GM19324 (cell line): Measurements from ENCODE around the gene CALM3.

Source experiments
- ATAC-seq: cut with Tn5 transposase; IDR thresholded peaks from one replicate; pipeline ENCODE4 v1.9.1; 2021; ENCODE audit warnings: mild to moderate bottlenecking, moderate library complexity; ENCODE audit not compliant: unreplicated experiment, low FRiP score

CALM3 gene

DNA sequence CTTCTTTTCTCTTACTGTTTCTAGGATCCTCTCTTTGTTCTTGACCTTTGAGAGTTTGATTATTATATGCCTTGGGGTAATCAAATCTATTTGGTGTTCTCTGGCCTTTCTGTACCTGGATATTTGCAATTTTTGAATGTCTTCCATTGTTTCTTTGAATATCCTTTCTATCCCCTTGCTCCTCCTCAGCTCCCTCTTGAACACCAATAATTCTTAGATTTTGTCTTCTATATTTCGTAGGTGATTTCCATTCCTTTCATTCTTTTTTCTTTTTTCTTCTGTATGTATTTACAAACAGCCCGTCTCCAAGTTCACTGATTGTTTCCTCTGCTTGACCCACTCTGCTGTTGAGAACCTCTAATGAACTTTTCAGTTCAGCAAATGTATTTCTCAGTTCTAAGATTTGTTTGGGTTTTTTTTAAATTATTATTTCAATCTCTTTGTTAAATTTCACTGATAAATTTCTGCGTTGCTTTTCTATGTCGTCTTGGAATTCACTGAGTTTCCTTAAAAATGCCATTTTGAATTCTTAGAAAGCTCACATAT lies 2.7 kb upstream of the CALM3 start:
- no peak for ATAC-seq

DNA sequence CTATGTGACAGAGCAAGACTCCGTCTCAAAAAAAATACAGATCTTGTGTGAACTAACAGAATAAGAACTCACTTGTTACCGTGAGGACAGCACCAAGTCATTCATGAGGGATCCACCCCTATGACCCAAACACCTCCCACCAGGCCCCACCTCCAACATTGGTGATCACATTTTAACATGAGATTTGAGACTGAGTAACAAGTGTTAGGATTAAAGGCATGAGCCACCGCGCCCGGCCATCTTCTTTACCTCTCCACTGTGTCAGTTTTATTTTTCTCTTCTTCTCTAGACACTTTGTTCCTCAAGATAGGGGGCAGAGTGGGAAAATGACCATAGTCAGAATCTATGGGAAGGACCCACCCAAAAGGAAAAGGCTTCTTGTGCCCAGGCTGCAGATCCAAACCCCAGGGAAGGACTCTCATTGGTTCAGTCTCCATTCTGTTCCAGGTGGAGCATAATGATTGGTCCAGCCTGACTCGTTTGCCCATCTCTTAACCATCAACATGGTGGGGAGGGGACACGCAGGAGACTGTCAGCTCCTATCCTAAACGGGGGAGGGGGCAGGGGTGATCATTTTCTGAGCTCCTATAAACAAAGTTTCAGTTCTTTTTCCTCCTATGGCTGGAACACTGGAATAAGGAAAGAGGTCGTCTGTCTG lies 1.3 kb upstream of the CALM3 start:
- no peak for ATAC-seq

DNA sequence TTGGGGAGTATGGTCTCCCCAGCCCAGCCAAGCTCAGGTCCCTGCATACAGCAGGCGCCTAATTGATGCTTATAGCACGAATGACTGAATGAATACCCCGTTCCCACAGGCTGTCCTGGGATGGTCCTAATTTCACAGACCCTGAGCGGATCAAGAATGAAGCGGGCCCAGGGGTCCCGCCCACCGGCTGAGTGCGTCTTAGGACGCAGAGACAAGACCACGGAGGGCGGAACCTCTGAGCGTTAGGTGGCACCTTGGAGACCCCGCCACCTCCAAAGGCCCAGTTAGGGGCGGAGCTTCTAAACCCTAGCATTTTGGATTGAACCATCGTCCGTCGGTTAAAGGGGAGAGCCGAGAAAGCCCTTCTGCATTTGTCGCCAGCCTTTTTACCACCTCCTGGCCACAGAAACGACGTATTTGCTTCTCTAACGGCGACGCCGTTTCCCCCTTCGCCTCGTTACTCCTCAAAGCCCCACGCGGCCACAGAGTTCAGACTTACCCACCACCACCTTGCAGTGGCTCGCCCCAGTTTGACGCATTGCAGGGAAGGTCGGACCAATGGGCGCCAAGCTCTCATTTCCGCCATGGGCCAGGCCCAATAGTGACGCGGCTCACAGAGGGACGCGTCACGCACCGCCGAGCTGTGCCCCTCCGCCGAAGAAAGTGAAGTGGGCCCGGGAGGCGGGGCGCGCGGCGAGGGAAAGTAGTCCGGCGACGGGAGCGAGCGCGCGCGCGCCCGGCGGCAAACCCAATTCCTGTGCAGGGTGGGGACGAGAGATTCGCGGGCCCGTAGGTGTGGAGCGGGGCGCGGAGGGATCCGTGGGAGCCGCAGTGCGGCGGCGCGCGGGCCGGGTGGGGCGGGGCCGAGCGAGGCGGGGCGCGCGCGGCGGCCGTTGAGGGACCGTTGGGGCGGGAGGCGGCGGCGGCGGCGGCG lies 479 bp upstream of the CALM3 start:
- ATAC-seq, result peak; percentile 89

GRCh38 chr19:46602392-46603194 lies 1.5 kb downstream of the CALM3 start:
- no peak for ATAC-seq

DNA sequence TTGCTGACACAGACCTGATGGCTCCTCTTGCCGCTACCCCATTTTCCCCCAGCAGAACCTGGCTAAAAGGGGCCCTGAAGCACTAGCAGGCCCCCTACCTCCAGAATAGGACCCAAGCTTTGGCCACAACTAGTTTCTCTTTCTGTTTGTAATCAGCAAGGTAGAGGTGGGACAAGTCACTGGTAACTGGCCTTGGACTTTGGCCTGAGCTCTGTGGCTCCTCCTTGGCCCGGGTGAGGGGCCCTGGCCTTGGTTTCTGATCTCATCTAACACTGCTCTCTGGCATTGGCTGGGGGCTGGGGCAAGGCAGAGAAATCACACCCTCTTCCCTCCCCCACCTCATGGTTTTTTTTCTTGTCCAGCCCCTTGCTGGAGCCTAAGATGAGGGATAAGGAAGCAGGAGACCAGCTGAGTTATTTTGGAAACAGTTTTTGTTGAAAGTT lies 2.1 kb downstream of the CALM3 start:
- no peak for ATAC-seq

DNA sequence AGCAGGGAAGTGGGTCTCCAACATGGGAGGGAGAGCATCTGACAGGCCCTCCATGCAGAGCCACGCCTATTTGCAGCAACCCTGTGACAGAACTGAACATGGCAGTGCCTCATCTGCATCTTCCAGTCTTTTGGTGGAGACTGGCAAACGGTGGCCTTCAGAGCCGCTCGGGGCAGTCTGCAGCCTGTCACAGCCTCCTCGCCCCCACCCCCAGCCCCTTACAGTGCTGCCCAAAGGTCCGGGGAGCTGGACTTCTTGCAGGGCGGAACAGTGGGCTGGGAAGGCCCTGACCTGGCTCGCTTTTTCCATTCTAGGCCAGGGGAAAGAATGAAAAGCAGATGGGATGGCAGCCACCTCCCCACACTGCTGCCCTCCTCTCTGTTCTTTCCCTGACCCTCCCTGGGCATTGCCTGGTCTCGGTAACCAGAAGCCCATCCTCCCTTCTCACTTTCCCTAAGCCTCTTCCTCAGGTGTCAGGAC lies 2.7 kb downstream of the CALM3 start:
- ATAC-seq, result no peak

- ATAC-seq, result no peak
Measured at GRCh38 chr19:46604781-46605355, 3.7 kb downstream of the CALM3 start.

DNA sequence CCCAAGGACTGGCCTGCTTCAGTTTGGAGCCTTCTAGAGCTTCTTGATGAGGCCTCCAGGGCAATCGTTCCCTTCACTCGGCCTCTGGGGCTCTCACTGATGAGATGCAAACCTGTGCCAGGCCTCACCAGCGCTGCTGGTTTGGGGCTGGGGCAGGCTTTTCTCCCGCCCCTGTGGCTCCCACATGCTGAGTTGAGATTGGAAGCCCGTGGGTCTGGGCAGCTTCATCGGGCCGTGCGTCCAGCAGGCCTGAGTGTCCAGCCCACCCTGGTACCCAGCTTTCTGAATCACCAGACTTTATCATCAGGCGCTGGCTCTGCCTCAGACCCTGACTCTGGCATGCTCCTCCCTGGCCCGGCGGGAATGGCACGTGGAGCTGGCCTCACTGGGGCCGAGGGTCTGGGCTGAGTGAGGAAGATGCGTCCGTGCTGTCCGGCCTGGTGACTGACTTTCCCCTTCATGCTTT lies 4.3 kb downstream of the CALM3 start:
- ATAC-seq, result no peak

DNA sequence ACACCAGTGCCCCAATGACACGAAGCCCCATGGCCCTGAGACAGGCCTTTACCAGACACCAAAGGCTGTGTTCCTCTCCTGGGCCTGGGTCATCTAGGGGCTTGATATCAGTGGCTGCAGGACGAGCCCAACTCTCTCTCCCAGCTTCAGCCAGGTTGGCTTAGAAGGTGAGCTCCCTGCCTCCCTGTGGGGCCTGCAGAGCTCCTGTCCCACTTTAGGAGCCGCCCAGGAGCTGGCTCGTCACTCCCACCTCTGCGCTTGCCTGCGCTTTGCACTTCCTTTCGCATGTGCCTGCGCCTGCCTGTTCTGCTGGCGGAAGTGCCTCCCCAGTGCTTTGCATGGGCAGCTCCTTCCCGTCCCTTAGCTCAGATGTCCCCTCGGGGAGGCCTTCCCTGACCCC lies 4.9 kb downstream of the CALM3 start:
- no peak for ATAC-seq

DNA sequence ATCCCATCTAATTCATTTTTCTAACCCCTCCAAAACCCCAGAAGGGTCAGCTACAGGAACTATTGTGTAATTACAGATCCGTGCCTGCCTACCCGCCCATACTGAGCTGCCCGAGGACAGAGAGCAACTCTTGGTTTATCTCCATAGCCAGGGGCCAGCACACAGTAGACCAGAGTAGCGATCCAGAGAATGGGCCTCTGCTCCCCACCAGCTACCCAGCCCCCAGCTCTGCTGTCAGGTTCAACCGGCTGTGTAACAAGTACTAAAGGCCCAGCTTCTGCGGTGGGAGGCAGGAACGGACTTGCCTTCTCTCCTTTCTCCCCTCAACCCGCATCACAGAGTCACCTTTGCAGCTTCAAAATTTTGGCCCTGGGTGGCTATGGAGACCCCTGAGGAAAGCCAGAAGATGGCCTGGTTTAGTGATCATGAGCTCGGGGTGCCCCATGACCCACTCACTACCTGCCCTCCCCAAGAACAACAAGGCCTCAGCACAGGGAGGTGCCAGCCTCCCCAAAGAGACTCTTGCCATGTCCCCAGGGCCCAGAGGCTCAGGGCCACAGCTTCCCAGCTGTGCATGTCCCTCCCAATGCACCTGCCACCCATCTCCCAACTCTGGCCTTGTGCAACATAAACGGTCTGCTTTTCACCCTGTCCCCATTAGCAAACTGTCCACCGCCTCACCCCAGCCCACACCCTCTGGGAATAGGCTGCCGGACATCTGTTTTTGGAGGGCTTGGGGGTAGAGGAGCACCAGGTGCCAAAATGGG lies 5.7 kb downstream of the CALM3 start:
- ATAC-seq, result no peak

DNA sequence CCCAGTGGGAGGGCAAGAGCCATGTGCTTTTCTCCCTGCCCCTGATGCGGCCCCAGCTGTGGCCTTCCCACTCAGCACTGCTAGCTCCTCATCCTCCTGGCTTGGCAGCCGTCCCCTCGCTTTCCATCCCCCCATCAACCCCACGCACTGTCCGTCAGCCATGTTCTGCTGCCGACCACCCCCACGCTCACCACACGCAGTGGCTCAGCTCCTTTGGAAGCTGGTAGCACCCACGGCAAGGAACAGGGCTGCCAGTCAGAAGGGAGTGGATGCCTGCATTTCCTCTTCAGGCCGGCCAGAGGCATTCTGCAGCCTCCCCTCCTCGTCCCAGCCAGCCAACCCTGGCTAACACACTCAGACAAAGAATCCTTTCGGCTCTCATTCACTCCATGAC lies 6.3 kb downstream of the CALM3 start:
- ATAC-seq, result no peak

- no peak for ATAC-seq
Measured at GRCh38 chr19:46608178-46608577, 7.0 kb downstream of the CALM3 start.

- ATAC-seq, result no peak
Measured at GRCh38 chr19:46608581-46609345, 7.6 kb downstream of the CALM3 start.

DNA sequence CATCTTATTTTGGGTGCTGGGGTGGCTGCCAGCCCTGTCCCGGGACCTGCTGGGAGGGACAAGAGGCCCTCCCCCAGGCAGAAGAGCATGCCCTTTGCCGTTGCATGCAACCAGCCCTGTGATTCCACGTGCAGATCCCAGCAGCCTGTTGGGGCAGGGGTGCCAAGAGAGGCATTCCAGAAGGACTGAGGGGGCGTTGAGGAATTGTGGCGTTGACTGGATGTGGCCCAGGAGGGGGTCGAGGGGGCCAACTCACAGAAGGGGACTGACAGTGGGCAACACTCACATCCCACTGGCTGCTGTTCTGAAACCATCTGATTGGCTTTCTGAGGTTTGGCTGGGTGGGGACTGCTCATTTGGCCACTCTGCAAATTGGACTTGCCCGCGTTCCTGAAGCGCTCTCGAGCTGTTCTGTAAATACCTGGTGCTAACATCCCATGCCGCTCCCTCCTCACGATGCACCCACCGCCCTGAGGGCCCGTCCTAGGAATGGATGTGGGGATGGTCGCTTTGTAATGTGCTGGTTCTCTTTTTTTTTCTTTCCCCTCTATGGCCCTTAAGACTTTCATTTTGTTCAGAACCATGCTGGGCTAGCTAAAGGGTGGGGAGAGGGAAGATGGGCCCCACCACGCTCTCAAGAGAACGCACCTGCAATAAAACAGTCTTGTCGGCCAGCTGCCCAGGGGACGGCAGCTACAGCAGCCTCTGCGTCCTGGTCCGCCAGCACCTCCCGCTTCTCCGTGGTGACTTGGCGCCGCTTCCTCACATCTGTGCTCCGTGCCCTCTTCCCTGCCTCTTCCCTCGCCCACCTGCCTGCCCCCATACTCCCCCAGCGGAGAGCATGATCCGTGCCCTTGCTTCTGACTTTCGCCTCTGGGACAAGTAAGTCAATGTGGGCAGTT lies 8.6 kb downstream of the CALM3 start:
- no peak for ATAC-seq

DNA sequence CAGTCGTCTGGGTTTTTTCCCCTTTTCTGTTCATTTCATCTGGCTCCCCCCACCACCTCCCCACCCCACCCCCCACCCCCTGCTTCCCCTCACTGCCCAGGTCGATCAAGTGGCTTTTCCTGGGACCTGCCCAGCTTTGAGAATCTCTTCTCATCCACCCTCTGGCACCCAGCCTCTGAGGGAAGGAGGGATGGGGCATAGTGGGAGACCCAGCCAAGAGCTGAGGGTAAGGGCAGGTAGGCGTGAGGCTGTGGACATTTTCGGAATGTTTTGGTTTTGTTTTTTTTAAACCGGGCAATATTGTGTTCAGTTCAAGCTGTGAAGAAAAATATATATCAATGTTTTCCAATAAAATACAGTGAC lies 9.3 kb downstream of the CALM3 start:
- no peak for ATAC-seq

DNA sequence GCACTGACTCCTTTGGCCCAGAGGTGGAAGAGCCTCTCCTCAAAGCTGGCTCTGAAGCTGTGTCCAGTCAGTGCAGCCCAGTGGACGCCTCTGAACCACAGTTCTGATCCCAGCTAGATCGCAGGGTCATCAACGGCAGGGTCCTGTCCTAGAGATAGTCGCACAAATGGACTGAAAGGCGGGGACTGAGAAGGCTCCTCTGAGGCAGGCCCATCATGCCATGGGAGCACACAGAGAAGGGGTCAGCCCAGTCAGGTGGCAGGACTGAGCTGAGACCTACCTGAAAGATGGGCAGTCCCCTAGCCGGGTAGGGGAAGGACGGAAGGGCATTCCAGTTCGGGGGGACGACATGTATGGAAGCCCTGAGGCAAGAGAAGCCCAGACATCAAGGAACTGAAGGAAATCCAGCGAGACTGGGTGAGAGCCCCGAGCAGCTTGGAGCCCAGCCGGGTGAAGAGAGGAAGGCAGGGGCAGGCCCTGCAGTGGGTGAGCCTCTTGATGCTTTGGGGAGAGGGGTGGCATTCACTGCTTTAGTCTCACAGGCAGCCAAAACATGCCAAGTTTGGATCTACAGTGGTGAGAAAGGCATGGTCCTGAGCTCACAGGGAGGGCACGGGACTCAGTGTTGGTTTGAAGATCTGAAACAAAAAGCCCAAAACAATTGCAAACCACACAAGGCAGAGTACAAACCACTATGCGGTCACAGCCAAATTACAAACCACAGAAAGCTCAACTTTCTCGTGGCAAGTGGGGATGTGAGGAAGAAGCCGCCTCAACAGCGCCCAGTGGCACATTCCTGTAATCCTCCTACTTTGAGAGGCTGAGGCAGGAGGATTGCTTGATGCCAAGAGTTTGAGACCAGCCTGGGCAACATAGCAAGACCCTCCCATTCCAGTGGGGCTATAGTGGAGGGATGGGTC lies 10.0 kb downstream of the CALM3 start:
- ATAC-seq, result no peak

GRCh38 chr19:46611776-46612175 lies 10.6 kb downstream of the CALM3 start:
- ATAC-seq, result no peak
